ENCODE results near the gene POPDC3.

Gene POPDC3, protein sequence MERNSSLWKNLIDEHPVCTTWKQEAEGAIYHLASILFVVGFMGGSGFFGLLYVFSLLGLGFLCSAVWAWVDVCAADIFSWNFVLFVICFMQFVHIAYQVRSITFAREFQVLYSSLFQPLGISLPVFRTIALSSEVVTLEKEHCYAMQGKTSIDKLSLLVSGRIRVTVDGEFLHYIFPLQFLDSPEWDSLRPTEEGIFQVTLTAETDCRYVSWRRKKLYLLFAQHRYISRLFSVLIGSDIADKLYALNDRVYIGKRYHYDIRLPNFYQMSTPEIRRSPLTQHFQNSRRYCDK

DNA sequence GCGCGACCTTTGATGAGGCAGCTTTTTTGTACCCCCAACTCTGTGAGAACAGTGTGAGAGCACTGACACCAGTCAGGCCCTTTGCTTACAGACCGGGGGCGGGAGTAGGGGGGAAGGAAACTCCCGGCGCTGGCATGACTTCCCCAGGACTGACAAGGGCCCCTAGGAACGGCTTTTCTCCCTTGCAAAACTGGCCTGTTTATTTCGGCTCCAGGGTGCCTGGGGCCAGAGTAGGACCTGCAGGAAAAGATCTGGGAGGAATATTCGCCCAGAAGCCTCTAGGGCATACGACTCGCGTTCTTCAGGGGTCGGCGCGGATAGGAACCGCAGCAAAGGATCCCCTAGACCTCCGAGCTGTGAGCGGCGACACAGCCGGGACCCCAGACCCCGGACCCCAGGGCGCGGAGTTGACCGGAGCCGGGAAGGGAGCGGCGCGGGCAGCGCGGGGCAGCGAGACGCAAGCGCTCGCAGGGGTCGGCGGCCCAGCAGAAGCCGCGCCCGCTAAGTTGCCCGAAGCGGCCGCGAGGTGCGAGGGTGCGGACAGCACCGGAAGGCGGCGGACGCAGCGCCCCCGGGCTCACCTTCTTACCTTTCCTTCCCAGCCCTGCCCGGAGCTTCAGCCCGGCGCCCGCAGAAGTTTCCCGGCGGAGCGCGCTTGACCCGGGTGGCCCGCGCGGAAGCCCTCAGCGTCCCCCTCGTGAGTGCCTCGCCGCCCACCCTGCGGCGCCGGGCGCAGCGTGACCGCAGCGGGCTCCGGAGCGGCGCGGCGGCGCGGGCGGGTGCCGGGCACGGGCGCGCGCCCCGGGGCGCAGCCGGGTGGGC is at the start of gene POPDC3:
TSS of gene POPDC3 (minus strand) at position 771 of the 822 bp plus-strand sequence. CDS start 18,105 bp downstream, outside the sequence.
- H3K4me3 ChIP-seq (ENCODE audit: insufficient read depth, low read length, poor library complexity, severe bottlenecking) = no peak within 1 kb of the TSS
- H3K9ac ChIP-seq (ENCODE audit: low read length) = no peak within 1 kb of the TSS
- H4K20me1 ChIP-seq (ENCODE audit: low read depth, low read length) = no peaks in the 10 kb centered on the region
- no peaks in the 10 kb centered on the region for H3K9me3 ChIP-seq (ENCODE audit: insufficient read depth, low read length)
- H3K27me3 ChIP-seq (ENCODE audit: low read length) = no peaks in the 10 kb centered on the region
- H3K36me3 ChIP-seq (ENCODE audit: low read length) = no peaks in the 10 kb centered on the region
- 0 out of 2 replicates have a peak, but pooled peaks have one; percentile 81 for TF ChIP-seq EZH2phosphoT487 (conservative IDR thresholded peaks at IDR 0.05; ENCODE audit: low read length)
- TF ChIP-seq, protein P1, sequence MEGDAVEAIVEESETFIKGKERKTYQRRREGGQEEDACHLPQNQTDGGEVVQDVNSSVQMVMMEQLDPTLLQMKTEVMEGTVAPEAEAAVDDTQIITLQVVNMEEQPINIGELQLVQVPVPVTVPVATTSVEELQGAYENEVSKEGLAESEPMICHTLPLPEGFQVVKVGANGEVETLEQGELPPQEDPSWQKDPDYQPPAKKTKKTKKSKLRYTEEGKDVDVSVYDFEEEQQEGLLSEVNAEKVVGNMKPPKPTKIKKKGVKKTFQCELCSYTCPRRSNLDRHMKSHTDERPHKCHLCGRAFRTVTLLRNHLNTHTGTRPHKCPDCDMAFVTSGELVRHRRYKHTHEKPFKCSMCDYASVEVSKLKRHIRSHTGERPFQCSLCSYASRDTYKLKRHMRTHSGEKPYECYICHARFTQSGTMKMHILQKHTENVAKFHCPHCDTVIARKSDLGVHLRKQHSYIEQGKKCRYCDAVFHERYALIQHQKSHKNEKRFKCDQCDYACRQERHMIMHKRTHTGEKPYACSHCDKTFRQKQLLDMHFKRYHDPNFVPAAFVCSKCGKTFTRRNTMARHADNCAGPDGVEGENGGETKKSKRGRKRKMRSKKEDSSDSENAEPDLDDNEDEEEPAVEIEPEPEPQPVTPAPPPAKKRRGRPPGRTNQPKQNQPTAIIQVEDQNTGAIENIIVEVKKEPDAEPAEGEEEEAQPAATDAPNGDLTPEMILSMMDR (IDR thresholded peaks at IDR 0.05; ENCODE audit: insufficient read depth, low read length, poor library complexity, severe bottlenecking) = no peak
- no peak within 1 kb of the TSS for H2AFZ ChIP-seq (ENCODE audit: low read depth, low read length, severe bottlenecking)
- no peaks in the 10 kb centered on the region for H3K9me2 ChIP-seq (replicated peaks; ENCODE audit: insufficient read depth, low read length)
- H3F3A ChIP-seq (ENCODE audit: insufficient read depth) = no peaks in the 10 kb centered on the region
- peak within 1 kb of the TSS; percentile 15 for H3K4me2 ChIP-seq (ENCODE audit: low read depth, low read length, poor library complexity, severe bottlenecking)
- H3K79me2 ChIP-seq (ENCODE audit: insufficient read depth, low read length) = no peaks in the 10 kb centered on the region
- H3K27ac ChIP-seq (ENCODE audit: low read depth, low read length) = no peak within 1 kb of the TSS

DNA sequence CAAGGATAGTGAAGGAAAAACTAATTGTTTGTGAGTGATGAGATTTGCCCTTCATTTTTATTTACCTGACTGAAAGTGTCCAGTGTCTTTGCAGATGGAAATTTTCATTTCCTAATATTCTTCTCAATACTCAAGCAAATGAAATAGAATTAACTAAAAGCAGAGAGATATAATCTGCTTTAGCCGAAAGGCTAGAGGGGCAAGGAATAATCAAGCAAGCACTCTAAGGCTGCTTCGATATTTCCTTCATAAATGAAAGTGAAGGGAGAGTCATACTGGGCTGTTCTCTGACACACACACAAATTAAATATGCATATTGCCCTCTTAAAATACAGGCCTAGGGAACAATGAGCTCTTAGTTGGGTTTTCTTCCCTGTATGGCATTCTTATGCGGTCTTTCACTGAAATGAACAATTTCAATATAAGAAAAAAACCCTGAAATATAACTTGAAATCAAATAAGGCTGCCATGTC is 47.5 kb upstream of the POPDC3 start:
- no peaks in the 10 kb centered on the region for H3K36me3 ChIP-seq (ENCODE audit: low read length)
- H3K9ac ChIP-seq (ENCODE audit: low read length) = no peak overlapping the region
- H3K9me2 ChIP-seq (replicated peaks; ENCODE audit: insufficient read depth, low read length) = no peaks in the 10 kb centered on the region
- H3K4me2 ChIP-seq (ENCODE audit: low read depth, low read length, poor library complexity, severe bottlenecking) = no peak overlapping the region
- TF ChIP-seq, protein P1 (IDR thresholded peaks at IDR 0.05; ENCODE audit: insufficient read depth, low read length, poor library complexity, severe bottlenecking) = no peak
- no peak for TF ChIP-seq EZH2phosphoT487 (conservative IDR thresholded peaks at IDR 0.05; ENCODE audit: low read length)
- no peaks in the 10 kb centered on the region for H3F3A ChIP-seq (ENCODE audit: insufficient read depth)
- no peak overlapping the region for H3K4me3 ChIP-seq (ENCODE audit: insufficient read depth, low read length, poor library complexity, severe bottlenecking)
- no peaks in the 10 kb centered on the region for H3K79me2 ChIP-seq (ENCODE audit: insufficient read depth, low read length)
- H3K27ac ChIP-seq (ENCODE audit: low read depth, low read length) = no peak overlapping the region
- no peaks in the 10 kb centered on the region for H3K9me3 ChIP-seq (ENCODE audit: insufficient read depth, low read length)
- no peak overlapping the region for H2AFZ ChIP-seq (ENCODE audit: low read depth, low read length, severe bottlenecking)
- H4K20me1 ChIP-seq (ENCODE audit: low read depth, low read length) = no peaks in the 10 kb centered on the region
- no peaks in the 10 kb centered on the region for H3K27me3 ChIP-seq (ENCODE audit: low read length)

DNA sequence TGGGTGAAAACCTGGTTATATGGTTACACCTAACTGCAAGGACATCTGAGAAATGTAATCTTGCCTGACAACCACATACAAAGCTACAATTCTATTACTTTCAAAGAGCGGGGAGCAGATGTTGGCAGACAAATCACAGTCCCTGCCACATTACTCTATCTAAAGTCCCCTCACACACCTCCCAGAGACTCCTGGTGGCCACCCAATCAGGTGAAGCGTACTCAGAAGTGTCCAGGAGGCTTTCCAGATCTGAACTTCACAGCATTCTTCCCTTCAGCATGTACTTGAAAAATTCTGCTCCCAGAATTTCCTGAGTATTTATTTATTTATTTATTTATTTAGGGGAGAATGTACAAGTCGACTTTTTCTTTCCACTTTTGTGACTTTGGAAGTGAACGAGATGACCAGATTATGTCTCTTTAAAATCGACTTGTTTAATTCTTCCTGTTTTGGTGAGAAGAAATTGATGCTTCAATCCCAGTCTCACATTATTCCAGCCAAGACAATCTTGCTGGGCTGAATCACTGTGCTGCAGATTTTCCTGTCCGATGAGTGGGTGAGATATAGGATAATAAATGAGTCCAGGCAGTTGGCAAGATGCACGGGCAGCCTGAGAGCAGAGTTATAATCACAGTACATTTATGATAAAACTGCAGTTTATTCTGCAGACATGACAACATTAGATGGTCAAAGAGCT is 46.9 kb upstream of the POPDC3 start:
- no peaks in the 10 kb centered on the region for H3K79me2 ChIP-seq (ENCODE audit: insufficient read depth, low read length)
- TF ChIP-seq, protein P1 (IDR thresholded peaks at IDR 0.05; ENCODE audit: insufficient read depth, low read length, poor library complexity, severe bottlenecking) = no peak
- no peak for TF ChIP-seq EZH2phosphoT487 (conservative IDR thresholded peaks at IDR 0.05; ENCODE audit: low read length)
- no peaks in the 10 kb centered on the region for H3F3A ChIP-seq (ENCODE audit: insufficient read depth)
- H3K27me3 ChIP-seq (ENCODE audit: low read length) = no peaks in the 10 kb centered on the region
- H3K36me3 ChIP-seq (ENCODE audit: low read length) = no peaks in the 10 kb centered on the region
- no peak overlapping the region for H3K4me2 ChIP-seq (ENCODE audit: low read depth, low read length, poor library complexity, severe bottlenecking)
- H3K4me3 ChIP-seq (ENCODE audit: insufficient read depth, low read length, poor library complexity, severe bottlenecking) = no peak overlapping the region
- H3K27ac ChIP-seq (ENCODE audit: low read depth, low read length) = no peak overlapping the region
- no peak overlapping the region for H3K9ac ChIP-seq (ENCODE audit: low read length)
- no peaks in the 10 kb centered on the region for H3K9me3 ChIP-seq (ENCODE audit: insufficient read depth, low read length)
- no peaks in the 10 kb centered on the region for H4K20me1 ChIP-seq (ENCODE audit: low read depth, low read length)
- H3K9me2 ChIP-seq (replicated peaks; ENCODE audit: insufficient read depth, low read length) = no peaks in the 10 kb centered on the region
- no peak overlapping the region for H2AFZ ChIP-seq (ENCODE audit: low read depth, low read length, severe bottlenecking)

Measured in SU-DHL-6 (cell line).